ENCODE data around the gene SV2C.

The SV2C gene

GRCh38 chr5:76378355-76378754, 295.2 kb downstream of the SV2C start:
- no peak for DNase-seq
- no peaks in the 10 kb centered on the region for H3K9me3 ChIP-seq (ENCODE audit: insufficient read depth, low read depth, low read length)
- 100% methylated on average over 1 of the region's 6 CpGs for WGBS (ENCODE audit: extremely low coverage, insufficient coverage, insufficient read length)
- H3K79me1 ChIP-seq (ENCODE audit: low read length): peaks cover 4% of the 10 kb centered on the region
- H3K79me2 ChIP-seq (ENCODE audit: control insufficient read depth, insufficient read depth, low read length, poor library complexity): no peaks in the 10 kb centered on the region
- H3K4me2 ChIP-seq (ENCODE audit: low read length): no peak overlapping the region
- no peaks in the 10 kb centered on the region for H3K36me3 ChIP-seq (ENCODE audit: control insufficient read depth in 1 of 2, insufficient read depth in 2 of 2, low read length in 2 of 2)
- no peak overlapping the region for H3K23ac ChIP-seq (ENCODE audit: low read length)
- peaks cover 0 to 1% of the 10 kb centered on the region in 2 experiments for H3K4me1 ChIP-seq (ENCODE audit: control insufficient read depth in 1 of 2, insufficient read depth in 2 of 2, low read length in 2 of 2)
- H3K9ac ChIP-seq (ENCODE audit: low read length): no peak overlapping the region
- no peak overlapping the region for H3K27ac ChIP-seq (ENCODE audit: low read depth, low read length)
- H2BK5ac ChIP-seq (ENCODE audit: low read depth, low read length, poor library complexity): no peak overlapping the region
- no peak overlapping the region for H4K91ac ChIP-seq (ENCODE audit: low read depth, low read length)
- no peak overlapping the region for H4K8ac ChIP-seq (ENCODE audit: low read depth, low read length)
- no peak overlapping the region for H3K4me3 ChIP-seq (ENCODE audit: low read depth, low read length)
- no peak overlapping the region for H2BK12ac ChIP-seq (ENCODE audit: low read length)
- no peak overlapping the region for H2BK120ac ChIP-seq (ENCODE audit: insufficient read depth, low read length, poor library complexity)
- H3K18ac ChIP-seq (ENCODE audit: low read length): no peak overlapping the region
- no peaks in the 10 kb centered on the region for H3K27me3 ChIP-seq (ENCODE audit: insufficient read depth, low read length)
- H2AFZ ChIP-seq (ENCODE audit: insufficient read depth, low read length, poor library complexity): no peak overlapping the region
- no peak overlapping the region for H2AK5ac ChIP-seq (ENCODE audit: low read length)
- no peak overlapping the region for H4K12ac ChIP-seq (ENCODE audit: low read depth, low read length)
- no peak overlapping the region for H3K4ac ChIP-seq (ENCODE audit: low read depth, low read length)
- H3K14ac ChIP-seq (ENCODE audit: low read length): no peak overlapping the region

- no peak overlapping the region for H3K23ac ChIP-seq (ENCODE audit: low read length)
- no peaks in the 10 kb centered on the region for H3K27me3 ChIP-seq (ENCODE audit: insufficient read depth, low read length)
- no peaks in the 10 kb centered on the region for H3K79me1 ChIP-seq (ENCODE audit: low read length)
- H4K91ac ChIP-seq (ENCODE audit: low read depth, low read length): no peak overlapping the region
- H4K8ac ChIP-seq (ENCODE audit: low read depth, low read length): no peak overlapping the region
- DNase-seq: no peak
- H2BK5ac ChIP-seq (ENCODE audit: low read depth, low read length, poor library complexity): no peak overlapping the region
- no peaks in the 10 kb centered on the region for H3K9me3 ChIP-seq (ENCODE audit: insufficient read depth, low read depth, low read length)
- H3K27ac ChIP-seq (ENCODE audit: low read depth, low read length): no peak overlapping the region
- no peak overlapping the region for H3K9ac ChIP-seq (ENCODE audit: low read length)
- WGBS (ENCODE audit: extremely low coverage, insufficient coverage, insufficient read length): no CpG with 5 or more reads among the region's 5 CpGs
- peaks cover 0 to 4% of the 10 kb centered on the region in 2 experiments for H3K4me1 ChIP-seq (ENCODE audit: control insufficient read depth in 1 of 2, insufficient read depth in 2 of 2, low read length in 2 of 2)
- no peak overlapping the region for H2AK5ac ChIP-seq (ENCODE audit: low read length)
- no peaks in the 10 kb centered on the region for H3K79me2 ChIP-seq (ENCODE audit: control insufficient read depth, insufficient read depth, low read length, poor library complexity)
- H3K14ac ChIP-seq (ENCODE audit: low read length): no peak overlapping the region
- H2BK120ac ChIP-seq (ENCODE audit: insufficient read depth, low read length, poor library complexity): no peak overlapping the region
- no peaks in the 10 kb centered on the region for H3K36me3 ChIP-seq (ENCODE audit: control insufficient read depth in 1 of 2, insufficient read depth in 2 of 2, low read length in 2 of 2)
- H3K4me3 ChIP-seq (ENCODE audit: low read depth, low read length): no peak overlapping the region
- H2BK12ac ChIP-seq (ENCODE audit: low read length): no peak overlapping the region
- H3K4ac ChIP-seq (ENCODE audit: low read depth, low read length): no peak overlapping the region
- no peak overlapping the region for H3K4me2 ChIP-seq (ENCODE audit: low read length)
- H3K18ac ChIP-seq (ENCODE audit: low read length): no peak overlapping the region
- no peak overlapping the region for H4K12ac ChIP-seq (ENCODE audit: low read depth, low read length)
- no peak overlapping the region for H2AFZ ChIP-seq (ENCODE audit: insufficient read depth, low read length, poor library complexity)
Observed at GRCh38 chr5:76379316-76379715, 296.1 kb downstream of the SV2C start.

- no peak overlapping the region for H3K27ac ChIP-seq (ENCODE audit: low read depth, low read length)
- H2BK12ac ChIP-seq (ENCODE audit: low read length): no peak overlapping the region
- H3K18ac ChIP-seq (ENCODE audit: low read length): no peak overlapping the region
- no CpG with 5 or more reads among the region's 1 CpG for WGBS (ENCODE audit: extremely low coverage, insufficient coverage, insufficient read length)
- no peaks in the 10 kb centered on the region for H3K79me1 ChIP-seq (ENCODE audit: low read length)
- H3K9me3 ChIP-seq (ENCODE audit: insufficient read depth, low read depth, low read length): no peaks in the 10 kb centered on the region
- DNase-seq: no peak
- H3K4ac ChIP-seq (ENCODE audit: low read depth, low read length): no peak overlapping the region
- H2AFZ ChIP-seq (ENCODE audit: insufficient read depth, low read length, poor library complexity): no peak overlapping the region
- H2AK5ac ChIP-seq (ENCODE audit: low read length): no peak overlapping the region
- no peaks in the 10 kb centered on the region for H3K79me2 ChIP-seq (ENCODE audit: control insufficient read depth, insufficient read depth, low read length, poor library complexity)
- no peak overlapping the region for H3K14ac ChIP-seq (ENCODE audit: low read length)
- H4K8ac ChIP-seq (ENCODE audit: low read depth, low read length): no peak overlapping the region
- H3K4me1 ChIP-seq (ENCODE audit: control insufficient read depth in 1 of 2, insufficient read depth in 2 of 2, low read length in 2 of 2): peaks cover 0 to 4% of the 10 kb centered on the region in 2 experiments
- no peak overlapping the region for H2BK120ac ChIP-seq (ENCODE audit: insufficient read depth, low read length, poor library complexity)
- H3K27me3 ChIP-seq (ENCODE audit: insufficient read depth, low read length): no peaks in the 10 kb centered on the region
- no peak overlapping the region for H3K23ac ChIP-seq (ENCODE audit: low read length)
- H4K12ac ChIP-seq (ENCODE audit: low read depth, low read length): no peak overlapping the region
- no peak overlapping the region for H2BK5ac ChIP-seq (ENCODE audit: low read depth, low read length, poor library complexity)
- no peak overlapping the region for H3K4me3 ChIP-seq (ENCODE audit: low read depth, low read length)
- no peaks in the 10 kb centered on the region for H3K36me3 ChIP-seq (ENCODE audit: control insufficient read depth in 1 of 2, insufficient read depth in 2 of 2, low read length in 2 of 2)
- H3K9ac ChIP-seq (ENCODE audit: low read length): no peak overlapping the region
- H4K91ac ChIP-seq (ENCODE audit: low read depth, low read length): no peak overlapping the region
- H3K4me2 ChIP-seq (ENCODE audit: low read length): no peak overlapping the region
Observed at GRCh38 chr5:76379855-76380254, 296.7 kb downstream of the SV2C start.

- H4K12ac ChIP-seq (ENCODE audit: low read depth, low read length): no peak overlapping the region
- no CpG with 5 or more reads among the region's 7 CpGs for WGBS (ENCODE audit: extremely low coverage, insufficient coverage, insufficient read length)
Observed at GRCh38 chr5:76380346-76381066, 297.3 kb downstream of the SV2C start.

More at GRCh38 chr5:76380346-76381066, 297.3 kb downstream of the SV2C start:
- H3K4ac ChIP-seq (ENCODE audit: low read depth, low read length): no peak overlapping the region
- H3K9ac ChIP-seq (ENCODE audit: low read length): no peak overlapping the region
- H4K8ac ChIP-seq (ENCODE audit: low read depth, low read length): no peak overlapping the region
- H3K27me3 ChIP-seq (ENCODE audit: insufficient read depth, low read length): no peaks in the 10 kb centered on the region
- H3K79me2 ChIP-seq (ENCODE audit: control insufficient read depth, insufficient read depth, low read length, poor library complexity): no peaks in the 10 kb centered on the region
- no peak overlapping the region for H2AK5ac ChIP-seq (ENCODE audit: low read length)
- no peak overlapping the region for H3K4me2 ChIP-seq (ENCODE audit: low read length)
- no peak overlapping the region for H2BK120ac ChIP-seq (ENCODE audit: insufficient read depth, low read length, poor library complexity)
- no peak overlapping the region for H2BK12ac ChIP-seq (ENCODE audit: low read length)
- no peak overlapping the region for H3K18ac ChIP-seq (ENCODE audit: low read length)
- H3K27ac ChIP-seq (ENCODE audit: low read depth, low read length): no peak overlapping the region
- H4K91ac ChIP-seq (ENCODE audit: low read depth, low read length): no peak overlapping the region
- H3K9me3 ChIP-seq (ENCODE audit: insufficient read depth, low read depth, low read length): no peaks in the 10 kb centered on the region
- H2AFZ ChIP-seq (ENCODE audit: insufficient read depth, low read length, poor library complexity): no peak overlapping the region
- H3K4me3 ChIP-seq (ENCODE audit: low read depth, low read length): no peak overlapping the region
- no peak for DNase-seq
- H3K79me1 ChIP-seq (ENCODE audit: low read length): no peaks in the 10 kb centered on the region
- H3K36me3 ChIP-seq (ENCODE audit: control insufficient read depth in 1 of 2, insufficient read depth in 2 of 2, low read length in 2 of 2): no peaks in the 10 kb centered on the region
- no peak overlapping the region for H3K14ac ChIP-seq (ENCODE audit: low read length)
- no peak overlapping the region for H3K23ac ChIP-seq (ENCODE audit: low read length)
- no peak overlapping the region for H2BK5ac ChIP-seq (ENCODE audit: low read depth, low read length, poor library complexity)
- H3K4me1 ChIP-seq (ENCODE audit: control insufficient read depth in 1 of 2, insufficient read depth in 2 of 2, low read length in 2 of 2): peaks cover 0 to 3% of the 10 kb centered on the region in 2 experiments
